ENCODE measurements around the gene KRT14.

GRCh38 chr17:41621916-41622315 lies 35.2 kb upstream of the KRT14 start:
- TF ChIP-seq CTCF (IDR thresholded peaks at IDR 0.05) (no peak), POLR2A (IDR thresholded peaks at IDR 0.05) (no peak), POLR2AphosphoS5 (IDR thresholded peaks at IDR 0.05) (no peak), EP300 (IDR thresholded peaks at IDR 0.05) (no peak)

Data from suprapubic skin (tissue), 4 donors.